ENCODE results near the gene RBP2.

RBP2 gene

DNA sequence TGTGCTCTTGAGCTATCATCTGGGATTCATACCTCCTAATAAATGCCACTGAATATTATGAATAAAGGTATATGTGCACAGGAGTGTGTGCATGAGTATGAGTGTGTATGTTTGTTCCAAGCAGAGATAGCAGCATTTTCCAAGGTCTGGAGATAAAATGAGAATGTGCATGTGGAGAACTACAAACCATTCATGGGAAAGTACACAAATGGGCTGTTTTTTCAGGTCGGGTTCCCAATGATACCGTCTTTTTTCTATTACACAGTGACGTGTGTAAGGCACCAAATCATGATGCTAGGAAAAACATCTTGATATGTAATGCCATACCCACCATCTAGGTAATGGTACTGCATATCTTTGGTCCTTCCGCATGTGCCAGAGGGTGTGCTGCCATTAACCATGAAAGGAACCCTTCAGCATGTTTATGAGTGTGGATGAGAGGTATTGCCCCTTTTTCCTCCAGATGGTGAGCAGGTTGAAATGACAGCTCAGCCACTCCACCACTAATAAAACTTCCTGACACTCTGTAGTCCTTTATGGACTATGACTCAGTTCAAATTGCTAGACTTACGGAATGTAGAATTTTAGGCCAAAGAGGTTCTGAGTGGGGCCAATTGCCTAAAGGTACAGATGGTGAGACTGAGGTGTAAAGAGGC is 50.4 kb downstream of the RBP2 start:
- Histone ChIP-seq H3K79me1 (ENCODE audit: low read depth, low read length) (no peaks in the 10 kb centered on the region), H3K27ac (replicated peaks; ENCODE audit: low read length) (no peak overlapping the region), H3K4me2 (ENCODE audit: insufficient read depth, low read length, poor library complexity, severe bottlenecking) (no peak overlapping the region), H3K9me3 (replicated peaks in 1 of 2; ENCODE audit: control insufficient read depth in 2 of 2, insufficient read depth in 1 of 2, low read depth in 1 of 2, low read length in 2 of 2) (no peaks in the 10 kb centered on the region), H3K4me1 (ENCODE audit: control insufficient read depth in 2 of 2, insufficient read depth in 1 of 2, low read depth in 1 of 2, low read length in 2 of 2) (no peaks in the 10 kb centered on the region), H2AFZ (ENCODE audit: low read length) (no peak overlapping the region), H3K18ac (ENCODE audit: low read length) (no peak overlapping the region), H2BK12ac (ENCODE audit: low read length) (no peak overlapping the region), H4K8ac (ENCODE audit: low read depth, low read length) (no peak overlapping the region), H3K36me3 (replicated peaks in 1 of 2; ENCODE audit: control insufficient read depth in 2 of 2, insufficient read depth in 2 of 2, low read length in 2 of 2) (peaks cover 0 to 53% of the 10 kb centered on the region in 2 donors), H4K91ac (ENCODE audit: low read depth, low read length, poor library complexity) (no peak overlapping the region), H3K4me3 (ENCODE audit: low read length in 2 of 2) (no peak overlapping the region), H3K23ac (ENCODE audit: low read depth, low read length, poor library complexity) (no peak overlapping the region), H2BK15ac (ENCODE audit: low read length) (no peak overlapping the region), H2AK5ac (ENCODE audit: low read depth, low read length) (no peak overlapping the region), H3K14ac (ENCODE audit: low read length) (no peak overlapping the region), H2BK5ac (ENCODE audit: low read length) (no peak overlapping the region), H3K27me3 (ENCODE audit: control insufficient read depth in 3 of 3, insufficient read depth in 3 of 3, low read depth in 1 of 3, low read length in 3 of 3) (no peaks in the 10 kb centered on the region), H2BK120ac (ENCODE audit: low read depth, low read length) (no peak overlapping the region), H3K9ac (ENCODE audit: low read depth, low read length, poor library complexity) (no peak overlapping the region), H3K4ac (ENCODE audit: low read length) (no peak overlapping the region)
- WGBS, 2 donors (ENCODE audit: extremely low coverage in 2 of 2, insufficient read length in 2 of 2, insufficient replicate concordance in 1 of 2) = no CpG with 5 or more reads among the region's 5 CpGs
- no peak for DNase-seq (ENCODE audit: low spot score)

DNA sequence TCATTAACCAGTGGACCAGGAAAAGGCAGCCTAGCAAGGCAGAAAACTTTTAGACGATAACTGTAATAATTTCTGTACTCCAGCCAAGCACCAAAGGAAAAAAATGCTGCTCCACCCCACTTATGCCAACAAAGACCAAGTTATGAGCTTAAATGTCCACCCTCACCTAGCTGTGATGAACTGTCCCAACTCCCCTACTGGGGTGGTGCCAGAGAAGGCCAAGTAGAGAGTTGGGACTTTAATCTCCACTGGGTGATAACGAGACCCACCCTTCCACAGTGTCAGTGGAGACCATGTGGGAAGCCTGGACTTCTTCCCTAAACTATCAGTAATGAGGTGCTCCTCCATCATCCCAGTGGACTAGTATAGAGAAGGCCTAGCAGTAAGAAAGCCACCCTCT is 53.1 kb downstream of the RBP2 start:
- Histone ChIP-seq H3K36me3 (replicated peaks in 1 of 2; ENCODE audit: control insufficient read depth in 2 of 2, insufficient read depth in 2 of 2, low read length in 2 of 2) (peaks cover 0 to 47% of the 10 kb centered on the region in 2 donors), H3K4me3 (ENCODE audit: low read length in 2 of 2) (no peak overlapping the region), H3K4me1 (ENCODE audit: control insufficient read depth in 2 of 2, insufficient read depth in 1 of 2, low read depth in 1 of 2, low read length in 2 of 2) (no peaks in the 10 kb centered on the region), H3K27ac (replicated peaks; ENCODE audit: low read length) (no peak overlapping the region), H3K9me3 (replicated peaks in 1 of 2; ENCODE audit: control insufficient read depth in 2 of 2, insufficient read depth in 1 of 2, low read depth in 1 of 2, low read length in 2 of 2) (no peaks in the 10 kb centered on the region), H3K27me3 (ENCODE audit: control insufficient read depth in 3 of 3, insufficient read depth in 3 of 3, low read depth in 1 of 3, low read length in 3 of 3) (no peaks in the 10 kb centered on the region), H3K9ac (ENCODE audit: low read depth, low read length, poor library complexity) (no peak overlapping the region), H2BK12ac (ENCODE audit: low read length) (no peak overlapping the region), H4K91ac (ENCODE audit: low read depth, low read length, poor library complexity) (no peak overlapping the region), H4K8ac (ENCODE audit: low read depth, low read length) (no peak overlapping the region), H2BK5ac (ENCODE audit: low read length) (no peak overlapping the region), H3K14ac (ENCODE audit: low read length) (no peak overlapping the region), H3K23ac (ENCODE audit: low read depth, low read length, poor library complexity) (no peak overlapping the region), H3K18ac (ENCODE audit: low read length) (no peak overlapping the region), H2BK120ac (ENCODE audit: low read depth, low read length) (no peak overlapping the region), H2AK5ac (ENCODE audit: low read depth, low read length) (no peak overlapping the region), H3K79me1 (ENCODE audit: low read depth, low read length) (no peaks in the 10 kb centered on the region), H3K4me2 (ENCODE audit: insufficient read depth, low read length, poor library complexity, severe bottlenecking) (no peak overlapping the region), H3K4ac (ENCODE audit: low read length) (no peak overlapping the region), H2AFZ (ENCODE audit: low read length) (no peak overlapping the region), H2BK15ac (ENCODE audit: low read length) (no peak overlapping the region)
- DNase-seq (ENCODE audit: low spot score) = no peak
- no CpG with 5 or more reads among the region's 2 CpGs for WGBS, 2 donors (ENCODE audit: extremely low coverage in 2 of 2, insufficient read length in 2 of 2, insufficient replicate concordance in 1 of 2)

DNA sequence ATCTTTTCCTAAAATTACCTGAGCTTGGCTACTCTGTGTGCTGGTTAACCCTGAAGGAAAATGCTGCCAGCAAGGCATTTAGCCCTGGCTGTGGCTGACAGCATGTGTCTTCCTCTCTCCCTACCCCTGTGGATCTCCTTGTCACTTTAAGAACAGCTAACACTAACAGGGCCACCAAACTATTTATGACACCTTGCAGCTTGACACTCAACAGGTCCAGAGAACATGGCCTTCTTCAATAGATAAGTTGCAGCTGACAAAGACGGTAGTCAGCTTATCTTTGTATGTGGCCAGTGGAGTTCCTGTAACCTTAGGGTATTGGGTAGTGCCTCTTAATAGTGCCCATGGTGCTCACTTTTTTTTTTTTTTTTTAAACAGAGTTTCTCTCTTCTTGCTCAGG is 54.9 kb downstream of the RBP2 start:
- Histone ChIP-seq H3K79me1 (ENCODE audit: low read depth, low read length) (no peaks in the 10 kb centered on the region), H4K8ac (ENCODE audit: low read depth, low read length) (no peak overlapping the region), H2BK5ac (ENCODE audit: low read length) (no peak overlapping the region), H2AFZ (ENCODE audit: low read length) (no peak overlapping the region), H3K9me3 (replicated peaks in 1 of 2; ENCODE audit: control insufficient read depth in 2 of 2, insufficient read depth in 1 of 2, low read depth in 1 of 2, low read length in 2 of 2) (no peaks in the 10 kb centered on the region), H2BK120ac (ENCODE audit: low read depth, low read length) (no peak overlapping the region), H3K23ac (ENCODE audit: low read depth, low read length, poor library complexity) (peak overlapping the region; percentile 57), H3K4me3 (ENCODE audit: low read length in 2 of 2) (no peak overlapping the region), H2BK12ac (ENCODE audit: low read length) (no peak overlapping the region), H3K4me1 (ENCODE audit: control insufficient read depth in 2 of 2, insufficient read depth in 1 of 2, low read depth in 1 of 2, low read length in 2 of 2) (no peaks in the 10 kb centered on the region), H3K27me3 (ENCODE audit: control insufficient read depth in 3 of 3, insufficient read depth in 3 of 3, low read depth in 1 of 3, low read length in 3 of 3) (no peaks in the 10 kb centered on the region), H2BK15ac (ENCODE audit: low read length) (no peak overlapping the region), H3K36me3 (replicated peaks in 1 of 2; ENCODE audit: control insufficient read depth in 2 of 2, insufficient read depth in 2 of 2, low read length in 2 of 2) (peaks cover 0 to 39% of the 10 kb centered on the region in 2 donors), H3K9ac (ENCODE audit: low read depth, low read length, poor library complexity) (no peak overlapping the region), H3K4me2 (ENCODE audit: insufficient read depth, low read length, poor library complexity, severe bottlenecking) (no peak overlapping the region), H2AK5ac (ENCODE audit: low read depth, low read length) (no peak overlapping the region), H3K18ac (ENCODE audit: low read length) (no peak overlapping the region), H3K27ac (replicated peaks; ENCODE audit: low read length) (no peak overlapping the region), H3K4ac (ENCODE audit: low read length) (no peak overlapping the region), H4K91ac (ENCODE audit: low read depth, low read length, poor library complexity) (no peak overlapping the region), H3K14ac (ENCODE audit: low read length) (no peak overlapping the region)
- no peak for DNase-seq (ENCODE audit: low spot score)
- no CpG with 5 or more reads among the region's 1 CpG for WGBS, 2 donors (ENCODE audit: extremely low coverage in 2 of 2, insufficient read length in 2 of 2, insufficient replicate concordance in 1 of 2)

- H2AK5ac ChIP-seq (ENCODE audit: low read depth, low read length) = no peak overlapping the region
- no peak overlapping the region for H3K9ac ChIP-seq (ENCODE audit: low read depth, low read length, poor library complexity)
These were observed 55.3 kb downstream of the RBP2 start for GRCh38 chr3:139421040-139421439.

More at GRCh38 chr3:139421040-139421439, 55.3 kb downstream of the RBP2 start:
- Histone ChIP-seq H3K36me3 (replicated peaks in 1 of 2; ENCODE audit: control insufficient read depth in 2 of 2, insufficient read depth in 2 of 2, low read length in 2 of 2) (peaks cover 0 to 38% of the 10 kb centered on the region in 2 donors), H3K4ac (ENCODE audit: low read length) (no peak overlapping the region), H2BK120ac (ENCODE audit: low read depth, low read length) (no peak overlapping the region), H3K4me2 (ENCODE audit: insufficient read depth, low read length, poor library complexity, severe bottlenecking) (no peak overlapping the region), H3K14ac (ENCODE audit: low read length) (no peak overlapping the region), H2BK15ac (ENCODE audit: low read length) (no peak overlapping the region), H4K91ac (ENCODE audit: low read depth, low read length, poor library complexity) (no peak overlapping the region), H3K4me1 (ENCODE audit: control insufficient read depth in 2 of 2, insufficient read depth in 1 of 2, low read depth in 1 of 2, low read length in 2 of 2) (no peaks in the 10 kb centered on the region), H3K23ac (ENCODE audit: low read depth, low read length, poor library complexity) (no peak overlapping the region), H3K9me3 (replicated peaks in 1 of 2; ENCODE audit: control insufficient read depth in 2 of 2, insufficient read depth in 1 of 2, low read depth in 1 of 2, low read length in 2 of 2) (no peaks in the 10 kb centered on the region), H3K79me1 (ENCODE audit: low read depth, low read length) (no peaks in the 10 kb centered on the region), H2AFZ (ENCODE audit: low read length) (no peak overlapping the region), H3K27ac (replicated peaks; ENCODE audit: low read length) (no peak overlapping the region), H2BK5ac (ENCODE audit: low read length) (no peak overlapping the region), H2BK12ac (ENCODE audit: low read length) (no peak overlapping the region), H4K8ac (ENCODE audit: low read depth, low read length) (no peak overlapping the region), H3K27me3 (ENCODE audit: control insufficient read depth in 3 of 3, insufficient read depth in 3 of 3, low read depth in 1 of 3, low read length in 3 of 3) (no peaks in the 10 kb centered on the region), H3K4me3 (ENCODE audit: low read length in 2 of 2) (no peak overlapping the region), H3K18ac (ENCODE audit: low read length) (no peak overlapping the region)
- WGBS, 2 donors (ENCODE audit: extremely low coverage in 2 of 2, insufficient read length in 2 of 2, insufficient replicate concordance in 1 of 2) = no CpG with 5 or more reads among the region's 1 CpG
- DNase-seq (ENCODE audit: low spot score) = no peak
